Pons (tissue), 1 donor: ENCODE results near the gene GDPD1.
"Not testable (repeated sequence)": the region's sequence is repeated elsewhere in the genome, so short reads cannot be mapped to it uniquely, and the experiment has no call there.

ENCODE experiments used
- DNase-seq: peaks from one replicate; pipeline ENCODE4 v3.0.0-alpha.2; 2016; ENCODE audit warnings: low spot score

GDPD1 gene

GRCh38 chr17:59220328-59221158 is at the start of gene GDPD1:
TSS of gene GDPD1 (plus strand) at chr17:59220511. CDS start at chr17:59220610, 99 bp downstream.
- DNase-seq: peak; percentile 94

- DNase-seq: no peak
These were observed 47.8 kb upstream of the GDPD1 start for GRCh38 chr17:59172436-59173004.

- DNase-seq: no peak
These were observed 45.6 kb upstream of the GDPD1 start for GRCh38 chr17:59174671-59175070.

GRCh38 chr17:59175076-59175475 is 45.2 kb upstream of the GDPD1 start:
- no peak for DNase-seq

- DNase-seq: no peak
These were observed 41.9 kb upstream of the GDPD1 start for GRCh38 chr17:59178266-59178985.

- DNase-seq: not testable (repeated sequence)
These were observed 40.7 kb upstream of the GDPD1 start for GRCh38 chr17:59179601-59180000.

GRCh38 chr17:59180626-59181025 is 39.7 kb upstream of the GDPD1 start:
- no peak for DNase-seq

- no peak for DNase-seq
These were observed 38.8 kb upstream of the GDPD1 start for GRCh38 chr17:59181481-59181880.

GRCh38 chr17:59185997-59186396 is 34.3 kb upstream of the GDPD1 start:
- DNase-seq: no peak

- DNase-seq: no peak
These were observed 33.5 kb upstream of the GDPD1 start for GRCh38 chr17:59186850-59187249.

GRCh38 chr17:59190806-59191205 is 29.5 kb upstream of the GDPD1 start:
- DNase-seq: no peak

GRCh38 chr17:59193336-59193862 is 26.9 kb upstream of the GDPD1 start:
- DNase-seq: no peak

- DNase-seq: no peak
These were observed 20.9 kb upstream of the GDPD1 start for GRCh38 chr17:59199398-59199797.

GRCh38 chr17:59202320-59202719 is 18.0 kb upstream of the GDPD1 start:
- DNase-seq: no peak

- DNase-seq: no peak
These were observed 941 bp upstream of the GDPD1 start for GRCh38 chr17:59219370-59219769.

- DNase-seq: no peak
These were observed 351 bp upstream of the GDPD1 start for GRCh38 chr17:59219992-59220327.

- peak; percentile 36 for DNase-seq
These were observed 992 bp downstream of the GDPD1 start for GRCh38 chr17:59221159-59221847.

GRCh38 chr17:59223813-59224212 is 3.5 kb downstream of the GDPD1 start:
- no peak for DNase-seq

GRCh38 chr17:59228588-59228987 is 8.3 kb downstream of the GDPD1 start:
- not testable (repeated sequence) for DNase-seq

GRCh38 chr17:59230764-59231163 is 10.5 kb downstream of the GDPD1 start:
- DNase-seq: no peak

- DNase-seq: peak; percentile 90
These were observed 14.3 kb downstream of the GDPD1 start for GRCh38 chr17:59234631-59235030.

GRCh38 chr17:59238906-59239305 is 18.6 kb downstream of the GDPD1 start:
- DNase-seq: peak; percentile 16
